Measurements from ENCODE around the gene GALNT12.

Gene GALNT12

DNA sequence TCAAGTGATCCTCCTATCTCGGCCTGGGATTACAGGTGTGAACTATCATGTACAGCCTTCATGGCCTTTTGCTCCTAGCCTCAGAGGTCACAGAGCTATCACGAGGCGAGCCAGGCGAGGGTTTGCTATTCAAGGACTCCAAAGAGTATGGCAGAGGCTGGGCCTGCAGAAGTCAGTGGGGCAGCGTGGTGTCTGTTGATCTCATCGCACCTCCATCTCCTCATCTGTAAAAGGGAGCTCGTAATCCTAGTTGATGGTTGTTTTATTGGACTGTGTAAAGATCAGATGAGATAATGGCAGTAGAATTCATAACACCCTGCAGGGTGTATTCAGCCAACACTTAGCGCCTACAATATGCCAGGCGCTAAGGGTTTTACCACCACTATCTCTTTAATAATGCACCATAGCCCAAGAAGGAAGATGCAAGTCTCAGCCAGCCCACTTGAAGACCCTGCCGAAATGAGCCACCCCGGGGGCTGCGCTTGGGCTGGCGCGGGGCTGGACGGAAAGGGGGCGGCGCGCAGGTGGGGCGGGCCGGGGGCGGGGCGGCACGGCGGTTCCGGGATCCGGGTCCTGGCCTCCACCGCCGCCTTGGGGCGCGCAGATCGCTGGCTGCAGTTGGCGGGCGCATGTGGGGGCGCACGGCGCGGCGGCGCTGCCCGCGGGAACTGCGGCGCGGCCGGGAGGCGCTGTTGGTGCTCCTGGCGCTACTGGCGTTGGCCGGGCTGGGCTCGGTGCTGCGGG is at the start of gene GALNT12:
Gene GALNT12 (plus strand): TSS at position 601 of the 744 bp plus-strand sequence. CDS start 29 bp downstream, at position 630.
- DNase-seq (ENCODE audit: low read depth), result peak; percentile 24

GRCh38 chr9:98760231-98760630 is 47.2 kb upstream of the GALNT12 start:
- DNase-seq (ENCODE audit: low read depth), result no peak

GRCh38 chr9:98763986-98764745 is 43.3 kb upstream of the GALNT12 start:
- DNase-seq (ENCODE audit: low read depth), result no peak

GRCh38 chr9:98765256-98765655 is 42.2 kb upstream of the GALNT12 start:
- DNase-seq (ENCODE audit: low read depth), result no peak

DNA sequence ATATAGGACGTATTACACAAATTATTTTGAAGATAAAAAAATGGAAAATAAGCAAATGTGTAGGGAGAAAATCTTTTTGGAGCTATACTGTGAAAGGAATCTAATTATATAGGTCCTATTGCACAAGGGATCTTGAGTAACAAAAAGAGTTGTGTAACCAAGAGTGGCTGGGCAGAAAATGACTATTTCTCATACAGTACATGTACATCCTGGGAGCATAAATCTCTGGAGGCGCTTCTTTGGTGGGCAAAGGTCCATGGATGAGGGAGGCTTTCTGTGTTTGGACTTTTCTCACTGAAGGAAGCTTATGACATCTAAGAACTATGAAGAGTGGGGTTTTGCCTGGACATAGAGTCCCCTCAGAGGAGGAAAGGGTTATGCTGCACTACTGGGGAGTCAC is 40.9 kb upstream of the GALNT12 start:
- DNase-seq (ENCODE audit: low read depth), result no peak

GRCh38 chr9:98767196-98767595 is 40.3 kb upstream of the GALNT12 start:
- DNase-seq (ENCODE audit: low read depth), result no peak

- DNase-seq (ENCODE audit: low read depth), result no peak
Measured at GRCh38 chr9:98767915-98768314, 39.6 kb upstream of the GALNT12 start.

DNA sequence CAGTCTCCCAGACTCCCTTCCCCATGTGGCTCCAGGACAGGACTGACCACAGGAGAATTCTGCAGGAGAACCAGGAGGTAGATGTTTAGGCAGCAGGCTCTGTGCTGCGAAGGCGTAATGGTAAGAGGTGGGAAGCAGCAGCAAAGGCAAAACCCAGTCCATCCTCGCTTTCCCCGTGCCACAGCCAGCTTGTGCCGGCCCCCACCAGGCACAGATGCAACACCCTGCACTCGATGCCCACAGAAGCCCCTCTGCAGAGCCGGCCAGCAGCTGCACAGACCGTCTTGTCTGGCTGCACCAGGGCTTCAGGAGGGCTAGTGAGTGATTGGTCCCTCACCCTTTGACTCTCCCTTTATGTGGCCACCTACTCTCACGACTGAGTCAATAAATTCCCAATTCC is 39.1 kb upstream of the GALNT12 start:
- no peak for DNase-seq (ENCODE audit: low read depth)

GRCh38 chr9:98770717-98771116 is 36.8 kb upstream of the GALNT12 start:
- no peak for DNase-seq (ENCODE audit: low read depth)

DNA sequence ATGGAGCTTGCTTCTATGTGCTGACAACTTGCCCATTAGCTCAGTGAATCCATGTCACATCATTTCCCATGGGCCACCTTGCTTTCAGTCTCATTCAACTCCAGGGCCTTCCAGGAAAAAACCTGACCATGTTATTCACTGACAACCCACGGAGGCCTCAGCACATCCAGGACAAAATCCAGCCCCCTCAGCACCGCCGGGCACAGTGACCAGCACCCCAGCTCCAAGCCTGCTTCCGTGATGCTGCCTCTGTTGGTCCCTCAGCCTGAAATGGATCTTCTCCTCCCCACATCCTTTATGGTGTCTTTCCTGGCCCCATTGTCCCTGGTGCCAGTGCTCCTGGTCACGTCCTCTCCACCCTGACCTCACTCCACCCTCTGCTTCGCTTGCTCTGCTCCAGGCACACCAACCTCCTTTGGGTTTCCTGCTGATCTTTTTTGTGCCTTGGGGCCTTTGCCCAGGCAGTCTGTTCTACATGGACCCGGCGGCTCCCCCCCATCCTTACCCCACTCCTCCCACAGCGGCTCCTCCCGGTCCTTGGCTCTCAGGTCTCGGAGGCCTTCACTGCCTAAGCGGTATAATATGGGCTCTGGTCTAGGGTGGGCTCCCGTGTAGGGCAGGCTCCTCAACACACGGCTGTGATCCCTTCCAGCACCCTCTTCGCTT is 36.1 kb upstream of the GALNT12 start:
- DNase-seq (ENCODE audit: low read depth), result no peak

DNA sequence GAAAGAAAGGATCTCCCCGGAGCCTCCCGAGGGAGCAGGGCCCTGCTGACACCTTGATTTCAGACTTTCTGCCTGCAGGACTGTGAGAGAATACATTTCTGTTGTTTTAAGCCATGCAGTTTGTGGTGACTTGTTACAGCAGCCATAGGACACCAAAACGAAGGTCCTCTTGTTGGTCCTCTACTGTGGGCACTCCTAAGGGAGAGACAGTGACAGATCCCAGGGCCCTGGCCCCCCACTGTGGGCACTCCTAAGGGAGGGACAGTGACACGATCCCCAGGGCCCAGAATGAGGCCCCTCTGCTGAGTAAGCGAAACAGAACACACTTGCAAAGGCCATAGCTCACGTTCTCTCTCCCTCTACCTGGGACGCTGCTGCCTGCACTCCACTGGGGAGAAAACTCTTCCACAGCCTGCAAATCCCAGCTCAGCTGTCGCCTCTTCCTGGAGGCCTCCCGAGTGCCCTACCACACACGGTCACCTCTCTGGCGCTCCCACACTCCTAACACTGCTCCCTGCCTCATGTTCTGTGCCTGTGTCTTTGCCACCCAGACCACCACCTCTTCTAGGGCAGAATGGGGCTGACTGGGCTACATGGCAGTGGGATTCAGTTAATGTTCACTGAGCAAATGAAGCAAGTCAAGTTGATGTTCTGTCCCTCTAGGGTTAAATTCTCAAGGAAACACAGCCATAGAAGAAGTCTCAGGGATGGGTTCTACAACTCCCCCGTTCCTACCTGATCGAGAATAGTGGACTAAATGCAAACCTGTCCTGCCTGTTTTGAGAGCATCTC is 34.9 kb upstream of the GALNT12 start:
- no peak for DNase-seq (ENCODE audit: low read depth)

DNA sequence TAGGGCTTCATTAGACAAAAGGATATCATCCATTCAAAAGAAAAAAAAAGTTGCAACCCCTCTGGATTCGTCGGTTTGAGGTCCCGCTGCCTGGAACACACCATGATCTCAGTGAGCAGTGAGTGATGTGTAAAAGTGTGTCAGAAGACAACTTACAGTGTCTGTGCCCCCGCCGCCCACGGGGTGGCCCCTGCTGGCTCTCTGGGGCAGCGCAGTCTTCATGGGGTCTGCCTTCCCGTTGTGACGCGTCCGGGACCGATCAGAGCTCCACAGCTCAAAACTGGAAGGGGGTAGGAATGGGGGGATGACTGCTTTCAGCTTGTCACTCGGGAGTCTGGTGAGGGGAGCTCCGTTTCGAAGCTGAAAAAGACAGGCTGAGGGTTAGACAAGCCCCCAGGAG is 33.7 kb upstream of the GALNT12 start:
- DNase-seq (ENCODE audit: low read depth), result no peak

GRCh38 chr9:98774746-98775145 is 32.7 kb upstream of the GALNT12 start:
- no peak for DNase-seq (ENCODE audit: low read depth)

DNA sequence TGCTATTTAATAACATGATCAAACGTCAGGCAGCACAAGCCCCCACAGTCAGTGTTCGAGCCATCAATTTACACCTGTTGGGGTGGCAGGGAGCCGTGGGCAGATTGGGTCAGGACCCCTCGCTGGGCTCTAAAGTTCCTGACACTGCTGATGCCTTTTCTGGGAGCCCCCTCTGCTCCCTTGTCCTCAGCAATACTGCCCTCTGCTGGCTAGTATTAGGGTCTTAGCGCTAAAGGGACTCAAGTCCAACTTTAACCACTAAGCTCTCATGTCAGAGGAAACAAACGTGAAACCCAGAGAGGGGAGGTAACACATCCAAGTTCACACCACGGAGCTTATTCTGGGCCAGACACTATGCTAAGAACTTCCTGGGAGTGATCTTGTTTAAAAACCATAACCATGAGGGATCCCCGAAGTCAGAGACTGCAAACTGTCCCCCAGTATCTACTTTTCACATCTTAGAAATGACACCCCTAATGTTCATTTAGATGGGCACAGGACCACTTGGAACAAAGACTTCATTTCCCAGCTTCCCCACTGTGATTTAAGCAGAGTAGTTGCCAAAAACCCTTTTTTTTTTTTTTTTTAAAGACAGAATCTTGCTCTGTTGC is 31.5 kb upstream of the GALNT12 start:
- no peak for DNase-seq (ENCODE audit: low read depth)

GRCh38 chr9:98777618-98778017 is 29.9 kb upstream of the GALNT12 start:
- no peak for DNase-seq (ENCODE audit: low read depth)

- no peak for DNase-seq (ENCODE audit: low read depth)
Measured at GRCh38 chr9:98778251-98778650, 29.2 kb upstream of the GALNT12 start.

GRCh38 chr9:98778711-98779530 is 28.5 kb upstream of the GALNT12 start:
- DNase-seq (ENCODE audit: low read depth), result no peak

DNA sequence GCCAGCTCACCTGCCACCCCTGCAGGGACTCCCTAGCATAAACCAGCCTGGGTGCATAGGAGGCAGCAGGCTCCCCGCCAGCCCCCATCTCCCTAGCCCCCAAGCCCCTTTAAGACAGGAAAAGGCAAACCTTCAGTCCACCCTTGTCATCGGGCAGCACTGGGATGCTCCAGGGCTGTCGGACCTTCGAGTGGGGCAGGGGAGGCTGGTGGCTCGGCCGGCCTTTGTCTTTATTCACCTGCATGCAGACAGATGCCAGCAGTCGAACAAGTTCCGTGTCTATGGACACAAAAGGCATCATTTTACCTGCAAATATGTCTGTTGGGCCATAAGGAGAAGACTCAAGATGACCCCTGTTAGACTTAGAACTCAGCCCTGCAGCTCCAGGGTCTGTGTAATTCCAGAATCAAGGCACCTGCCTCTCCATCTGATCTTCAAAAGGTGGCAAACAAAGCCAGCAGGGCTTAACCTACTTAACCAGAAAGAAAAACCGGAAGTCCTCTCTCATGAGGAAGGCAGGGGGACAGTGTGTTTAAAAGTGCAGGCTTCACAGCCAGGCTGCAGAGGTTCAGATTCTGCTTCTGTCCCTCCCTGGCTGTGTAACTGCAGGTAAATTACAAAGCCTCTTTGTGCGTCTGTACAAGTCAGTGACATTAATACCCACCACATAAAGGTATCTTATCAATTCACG is 27.3 kb upstream of the GALNT12 start:
- no peak for DNase-seq (ENCODE audit: low read depth)

GRCh38 chr9:98781588-98782383 is 25.7 kb upstream of the GALNT12 start:
- DNase-seq (ENCODE audit: low read depth), result no peak
